Measurements from ENCODE around the gene LRMDA.

LRMDA gene

DNA sequence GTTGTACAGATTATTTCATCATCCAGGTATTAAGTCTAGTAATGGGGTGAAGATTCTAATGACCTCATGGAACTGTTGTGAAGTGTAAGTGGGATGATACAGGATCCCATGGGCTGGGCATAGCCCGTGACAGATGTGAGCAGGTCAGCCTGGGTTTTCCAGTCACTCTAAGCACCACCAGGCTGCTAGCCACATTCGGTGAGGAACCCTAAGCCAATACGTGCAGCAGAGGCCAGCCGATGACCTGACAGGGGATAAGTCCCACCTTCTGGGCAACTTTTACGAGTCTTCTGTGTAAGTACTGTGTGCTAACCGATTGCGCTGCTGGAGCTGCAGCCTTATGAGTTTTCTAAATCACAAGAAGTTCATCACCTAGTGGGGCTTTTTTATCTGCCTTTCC lies 37.2 kb upstream of the LRMDA start:
- Histone ChIP-seq H3K27me3 (ENCODE audit: low read length) (no peaks in the 10 kb centered on the region), H3K9me3 (ENCODE audit: insufficient read depth, low read length) (no peaks in the 10 kb centered on the region), H3K4me2 (ENCODE audit: low read depth, low read length, poor library complexity, severe bottlenecking) (no peak overlapping the region), H4K20me1 (ENCODE audit: low read depth, low read length) (no peaks in the 10 kb centered on the region), H3K79me2 (ENCODE audit: insufficient read depth, low read length) (no peaks in the 10 kb centered on the region), H3K36me3 (ENCODE audit: low read length) (no peaks in the 10 kb centered on the region), H3K9me2 (replicated peaks; ENCODE audit: insufficient read depth, low read length) (no peaks in the 10 kb centered on the region), H3F3A (ENCODE audit: insufficient read depth) (no peaks in the 10 kb centered on the region), H3K4me3 (ENCODE audit: insufficient read depth, low read length, poor library complexity, severe bottlenecking) (no peak overlapping the region), H2AFZ (ENCODE audit: low read depth, low read length, severe bottlenecking) (no peak overlapping the region), H3K27ac (ENCODE audit: low read depth, low read length) (no peak overlapping the region), H3K9ac (ENCODE audit: low read length) (no peak overlapping the region)
- TF ChIP-seq EZH2phosphoT487 (conservative IDR thresholded peaks at IDR 0.05; ENCODE audit: low read length), result no peak

DNA sequence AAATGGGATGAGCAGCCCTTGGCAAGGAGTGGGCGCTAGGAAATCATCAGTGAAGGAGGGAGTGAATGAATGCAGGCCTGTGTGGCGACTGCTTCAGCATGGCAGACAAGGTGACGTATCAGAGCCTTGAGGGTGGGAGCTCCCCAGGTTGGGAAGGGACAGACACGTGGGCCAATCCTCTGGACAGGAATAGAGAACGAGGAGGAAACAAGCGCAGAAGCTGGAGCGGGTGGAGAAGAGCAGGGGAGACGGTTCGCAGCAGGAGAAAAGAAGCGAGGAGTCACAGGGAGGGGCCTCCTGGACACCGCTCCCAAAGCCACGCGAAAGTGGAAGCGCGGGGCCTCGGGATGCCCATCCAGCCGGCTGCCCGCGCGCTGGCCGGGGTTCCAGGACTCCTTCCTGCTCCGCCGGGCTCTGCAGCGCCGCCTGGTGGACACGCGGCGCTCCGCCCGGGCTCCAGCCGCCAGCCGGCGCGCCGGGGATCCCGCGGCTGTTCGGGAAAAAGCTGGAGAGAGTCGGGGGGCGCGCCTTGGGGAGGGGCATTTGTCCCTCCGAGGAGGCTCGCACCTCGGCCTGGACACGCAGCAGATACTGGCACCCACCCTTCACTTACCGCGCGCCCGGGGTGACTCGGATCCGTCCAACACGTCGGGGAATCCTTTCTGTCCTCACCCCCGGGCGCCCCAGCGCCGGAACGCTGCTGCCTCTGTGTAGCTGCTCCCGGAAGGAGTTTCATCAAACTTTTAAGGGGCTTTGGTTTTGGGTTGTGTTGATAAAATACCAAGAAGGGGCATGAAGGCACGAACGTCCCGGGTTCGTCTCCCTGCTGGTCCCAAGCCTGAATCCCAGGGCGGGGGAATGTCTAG lies 36.1 kb upstream of the LRMDA start:
- Histone ChIP-seq H3K36me3 (ENCODE audit: low read length) (no peaks in the 10 kb centered on the region), H4K20me1 (ENCODE audit: low read depth, low read length) (no peaks in the 10 kb centered on the region), H3K4me2 (ENCODE audit: low read depth, low read length, poor library complexity, severe bottlenecking) (no peak overlapping the region), H3K79me2 (ENCODE audit: insufficient read depth, low read length) (no peaks in the 10 kb centered on the region), H3K9me2 (replicated peaks; ENCODE audit: insufficient read depth, low read length) (no peaks in the 10 kb centered on the region), H3K9ac (ENCODE audit: low read length) (no peak overlapping the region), H3K4me3 (ENCODE audit: insufficient read depth, low read length, poor library complexity, severe bottlenecking) (no peak overlapping the region), H3K27me3 (ENCODE audit: low read length) (no peaks in the 10 kb centered on the region), H3F3A (ENCODE audit: insufficient read depth) (no peaks in the 10 kb centered on the region), H3K9me3 (ENCODE audit: insufficient read depth, low read length) (no peaks in the 10 kb centered on the region), H2AFZ (ENCODE audit: low read depth, low read length, severe bottlenecking) (no peak overlapping the region), H3K27ac (ENCODE audit: low read depth, low read length) (no peak overlapping the region)
- TF ChIP-seq, protein P1, sequence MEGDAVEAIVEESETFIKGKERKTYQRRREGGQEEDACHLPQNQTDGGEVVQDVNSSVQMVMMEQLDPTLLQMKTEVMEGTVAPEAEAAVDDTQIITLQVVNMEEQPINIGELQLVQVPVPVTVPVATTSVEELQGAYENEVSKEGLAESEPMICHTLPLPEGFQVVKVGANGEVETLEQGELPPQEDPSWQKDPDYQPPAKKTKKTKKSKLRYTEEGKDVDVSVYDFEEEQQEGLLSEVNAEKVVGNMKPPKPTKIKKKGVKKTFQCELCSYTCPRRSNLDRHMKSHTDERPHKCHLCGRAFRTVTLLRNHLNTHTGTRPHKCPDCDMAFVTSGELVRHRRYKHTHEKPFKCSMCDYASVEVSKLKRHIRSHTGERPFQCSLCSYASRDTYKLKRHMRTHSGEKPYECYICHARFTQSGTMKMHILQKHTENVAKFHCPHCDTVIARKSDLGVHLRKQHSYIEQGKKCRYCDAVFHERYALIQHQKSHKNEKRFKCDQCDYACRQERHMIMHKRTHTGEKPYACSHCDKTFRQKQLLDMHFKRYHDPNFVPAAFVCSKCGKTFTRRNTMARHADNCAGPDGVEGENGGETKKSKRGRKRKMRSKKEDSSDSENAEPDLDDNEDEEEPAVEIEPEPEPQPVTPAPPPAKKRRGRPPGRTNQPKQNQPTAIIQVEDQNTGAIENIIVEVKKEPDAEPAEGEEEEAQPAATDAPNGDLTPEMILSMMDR (IDR thresholded peaks at IDR 0.05; ENCODE audit: insufficient read depth, low read length, poor library complexity, severe bottlenecking), result no peak
- no peak for TF ChIP-seq EZH2phosphoT487 (conservative IDR thresholded peaks at IDR 0.05; ENCODE audit: low read length)

DNA sequence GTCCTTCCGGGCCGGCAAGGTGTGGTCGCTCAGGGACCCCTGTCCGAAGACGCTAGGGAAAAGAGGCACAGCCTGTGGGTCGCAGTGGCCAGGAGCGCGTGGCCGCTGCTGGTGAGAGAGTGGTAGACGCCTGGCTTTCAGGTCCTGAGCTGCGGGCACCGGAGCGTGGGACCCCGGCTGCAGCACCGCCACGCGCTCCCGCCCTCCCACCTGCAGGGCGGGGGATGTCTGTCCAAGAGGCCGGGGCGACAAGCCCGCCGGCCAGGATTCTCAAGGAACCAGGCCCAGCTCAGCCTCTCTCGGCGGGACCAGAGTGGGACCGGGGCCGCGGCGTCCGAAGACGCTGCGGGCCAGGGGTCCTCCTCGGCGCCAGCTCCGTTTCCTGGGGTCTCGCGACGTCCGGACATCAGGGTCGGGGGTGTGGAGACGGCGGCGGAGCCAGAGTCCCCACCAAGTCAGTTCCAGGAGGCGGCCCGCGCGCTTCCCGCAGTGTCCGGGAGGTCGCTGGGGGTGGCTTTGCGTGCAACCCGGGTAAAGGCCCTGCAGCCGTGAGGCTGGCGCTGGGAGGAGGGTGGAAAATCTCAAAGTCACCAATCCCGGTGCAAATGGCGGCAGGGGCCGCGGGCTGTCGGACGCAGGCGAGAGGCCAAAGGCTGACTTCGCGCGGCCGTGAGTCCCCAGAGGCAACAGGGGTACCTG lies 35.3 kb upstream of the LRMDA start:
- TF ChIP-seq, protein P1 (IDR thresholded peaks at IDR 0.05; ENCODE audit: insufficient read depth, low read length, poor library complexity, severe bottlenecking), result no peak
- TF ChIP-seq EZH2phosphoT487 (conservative IDR thresholded peaks at IDR 0.05; ENCODE audit: low read length), result no peak
- no peak overlapping the region for H3K4me3 ChIP-seq (ENCODE audit: insufficient read depth, low read length, poor library complexity, severe bottlenecking)
- no peaks in the 10 kb centered on the region for H4K20me1 ChIP-seq (ENCODE audit: low read depth, low read length)
- H3K79me2 ChIP-seq (ENCODE audit: insufficient read depth, low read length), result no peaks in the 10 kb centered on the region
- no peak overlapping the region for H3K9ac ChIP-seq (ENCODE audit: low read length)
- H3K27me3 ChIP-seq (ENCODE audit: low read length), result no peaks in the 10 kb centered on the region
- H2AFZ ChIP-seq (ENCODE audit: low read depth, low read length, severe bottlenecking), result no peak overlapping the region
- H3K9me2 ChIP-seq (replicated peaks; ENCODE audit: insufficient read depth, low read length), result no peaks in the 10 kb centered on the region
- H3K27ac ChIP-seq (ENCODE audit: low read depth, low read length), result no peak overlapping the region
- no peaks in the 10 kb centered on the region for H3F3A ChIP-seq (ENCODE audit: insufficient read depth)
- no peak overlapping the region for H3K4me2 ChIP-seq (ENCODE audit: low read depth, low read length, poor library complexity, severe bottlenecking)
- H3K36me3 ChIP-seq (ENCODE audit: low read length), result no peaks in the 10 kb centered on the region
- H3K9me3 ChIP-seq (ENCODE audit: insufficient read depth, low read length), result no peaks in the 10 kb centered on the region

Data from SU-DHL-6 (cell line).